Measurements from ENCODE around the gene PDE4D. TPM values are rescaled to one million over a fixed set of nuclear protein-coding genes. Genes with fewer than 3 reads are reported as not detected.

Gene PDE4D
- total and polyA plus RNA-seq, 10 of the 15 experiments (the other 5 are each of a cell fraction or from before 2014, with no cell fraction given), result 0.87 to 4.1 (median 2.2) TPM

- no peaks in the 10 kb centered on the region for H3K9me3 ChIP-seq (replicated peaks; ENCODE audit: control insufficient read depth, insufficient read depth, low read length)
- in situ Hi-C loops (cut with MboI) (no loop called here), intact Hi-C loops (cut with micrococcal nuclease; ENCODE audit: unreplicated experiment) (no loop called here)
- no peaks in the 10 kb centered on the region for H3K79me2 ChIP-seq (ENCODE audit: control insufficient read depth, insufficient read depth, low read length)
- H3K36me3 ChIP-seq (ENCODE audit: control insufficient read depth in 2 of 2, insufficient read depth in 2 of 2, low read length in 1 of 2), result no peaks in the 10 kb centered on the region; a peak in 1 of 4 replicates
- H4K20me1 ChIP-seq (ENCODE audit: control insufficient read depth, insufficient read depth), result no peaks in the 10 kb centered on the region
- FAIRE-seq (no peak), DNase-seq (ENCODE audit: low read depth, low spot score) (no peak), ATAC-seq (no peak)
- no TSS peak for BruUV-seq (replicated peaks)
- ChIA-PET POLR2A (no interaction called here), SMC1A (ENCODE audit: uncharacterized antibody, unreplicated experiment) (interaction anchor here (1.4 kb wide), 1 partner anchor 15 kb away, joined by 5 read pairs; no protein-coding TSS in a partner anchor), RAD21 (ENCODE audit: unreplicated experiment) (no interaction called here), CTCF (no interaction called here)
- H3K4me2 ChIP-seq (ENCODE audit: control insufficient read depth, insufficient read depth), result no peak overlapping the region
- 97% methylated on average over 2 of the region's 2 CpGs for WGBS (ENCODE audit: insufficient coverage, insufficient replicate concordance, low lambda C conversion rate, missing lambda C conversion rate)
- H3K9ac ChIP-seq (ENCODE audit: control insufficient read depth, insufficient read depth, low read length), result no peak overlapping the region
- no peaks in the 10 kb centered on the region for H3K27me3 ChIP-seq (replicated peaks in 1 of 2; ENCODE audit: control insufficient read depth in 2 of 2, insufficient read depth in 2 of 2, low read length in 1 of 2)
- no peak overlapping the region for H3K4me3 ChIP-seq
- H3K27ac ChIP-seq (ENCODE audit: control insufficient read depth, insufficient read depth), result no peak overlapping the region
- TF ChIP-seq NKRF (conservative IDR thresholded peaks at IDR 0.05) (no peak), CHD4 (IDR thresholded peaks at IDR 0.05) (no peak), IKZF1 (conservative IDR thresholded peaks at IDR 0.05) (no peak), E2F4 (IDR thresholded peaks at IDR 0.05; ENCODE audit: low read depth, low read length) (no peak), FOS (IDR thresholded peaks at IDR 0.05; ENCODE audit: borderline replicate concordance, extremely low read depth, insufficient read length) (no peak), RELA (IDR thresholded peaks at IDR 0.05; ENCODE audit: borderline replicate concordance, partially characterized antibody) (no peak), RAD21 (IDR thresholded peaks at IDR 0.05; ENCODE audit: insufficient read depth, low read depth, low read length) (no peak), POLR2A (IDR thresholded peaks at IDR 0.05; ENCODE audit: low read depth, low read length) (no peak), ZNF687 (IDR thresholded peaks at IDR 0.05) (no peak), CEBPB (IDR thresholded peaks at IDR 0.05; ENCODE audit: borderline replicate concordance in 1 of 2, low read depth in 2 of 2, low read length in 2 of 2) (no peak), RELB (IDR thresholded peaks at IDR 0.05; ENCODE audit: low read depth) (no peak), NR2C2 (IDR thresholded peaks at IDR 0.05; ENCODE audit: borderline replicate concordance, control insufficient read depth, insufficient read length, low read depth) (no peak), ASH2L (IDR thresholded peaks at IDR 0.05; ENCODE audit: borderline replicate concordance, low read depth) (no peak), SIN3A (IDR thresholded peaks at IDR 0.05; ENCODE audit: low read depth, low read length) (no peak)
- no peak overlapping the region for H2AFZ ChIP-seq (ENCODE audit: control insufficient read depth, low read depth, low read length)
- H3K4me1 ChIP-seq (ENCODE audit: control insufficient read depth, insufficient read depth, low read length), result peaks cover 15% of the 10 kb centered on the region
Measured at GRCh38 chr5:59560553-59560952, 333.0 kb downstream of the PDE4D start.

All from GM12878 (cell line).